IPS DF 6.9 (cell line): Measurements from ENCODE around the gene PNPLA7.
A peak's percentile ranks its signal among the peaks of the same experiment; 100 is the strongest.

Source experiments
- DNase-seq: peaks from one replicate; pipeline ENCODE4 v3.0.0-alpha.2; 2013; ENCODE audit warnings: low read depth, low spot score
- H3K27ac ChIP-seq: one replicate; pipeline ENCODE4 v1.5.1; 2013; ENCODE audit warnings: low read length, control low read depth
- H3K27me3 ChIP-seq: 2 replicates; pipeline ENCODE4 v1.6.1; 2013; ENCODE audit warnings: mild to moderate bottlenecking, low read length; ENCODE audit not compliant: control insufficient read depth, insufficient read depth
- H3K36me3 ChIP-seq: 2 replicates; pipeline ENCODE4 v1.6.1; 2013; ENCODE audit warnings: low read length; ENCODE audit not compliant: control insufficient read depth, insufficient read depth
- H3K4me1 ChIP-seq: 2 replicates; pipeline ENCODE4 v1.6.1; 2013; ENCODE audit warnings: low read length; ENCODE audit not compliant: control insufficient read depth, insufficient read depth
- H3K4me3 ChIP-seq: 2 replicates; pipeline ENCODE4 v1.5.1; 2013; ENCODE audit warnings: mild to moderate bottlenecking, low read length
- H3K9me3 ChIP-seq: 2 replicates; pipeline ENCODE4 v1.6.1; 2013; ENCODE audit warnings: low read length, inconsistent platforms; ENCODE audit not compliant: control insufficient read depth, insufficient read depth
- WGBS: extraction: QIAGEN DNeasy Blood & Tissue Kit; methylation state at CpG from one replicate; pipeline ENCODE4 v1.1.7; 2013; ENCODE audit warnings: mixed read lengths, missing lambda C conversion rate; ENCODE audit not compliant: insufficient read length, insufficient coverage; 5-methylcytosine and 5-hydroxymethylcytosine counted together

PNPLA7 gene

GRCh38 chr9:137431416-137431931 is 118.7 kb downstream of the PNPLA7 start:
- Histone ChIP-seq H3K27ac (no peak overlapping the region), H3K4me3 (no peak overlapping the region), H3K9me3 (no peaks in the 10 kb centered on the region), H3K27me3 (no peaks in the 10 kb centered on the region), H3K36me3 (no peaks in the 10 kb centered on the region), H3K4me1 (peaks cover 2% of the 10 kb centered on the region)
- WGBS = no CpG with 5 or more reads among the region's 21 CpGs
- DNase-seq = no peak

- H3K27ac ChIP-seq = no peak overlapping the region
- no CpG with 5 or more reads among the region's 27 CpGs for WGBS
Observed at GRCh38 chr9:137430723-137431415, 119.3 kb downstream of the PNPLA7 start.

GRCh38 chr9:137429974-137430722 is 120.1 kb downstream of the PNPLA7 start:
- Histone ChIP-seq H3K36me3 (no peaks in the 10 kb centered on the region), H3K4me1 (peaks cover 2% of the 10 kb centered on the region), H3K4me3 (no peak overlapping the region), H3K27ac (no peak overlapping the region), H3K27me3 (no peaks in the 10 kb centered on the region), H3K9me3 (no peaks in the 10 kb centered on the region)
- no CpG with 5 or more reads among the region's 34 CpGs for WGBS
- no peak for DNase-seq

More at GRCh38 chr9:137430723-137431415, 119.3 kb downstream of the PNPLA7 start:
- Histone ChIP-seq H3K9me3 (no peaks in the 10 kb centered on the region), H3K4me1 (peaks cover 2% of the 10 kb centered on the region), H3K27me3 (no peaks in the 10 kb centered on the region), H3K36me3 (no peaks in the 10 kb centered on the region), H3K4me3 (no peak overlapping the region)
- no peak for DNase-seq

DNA sequence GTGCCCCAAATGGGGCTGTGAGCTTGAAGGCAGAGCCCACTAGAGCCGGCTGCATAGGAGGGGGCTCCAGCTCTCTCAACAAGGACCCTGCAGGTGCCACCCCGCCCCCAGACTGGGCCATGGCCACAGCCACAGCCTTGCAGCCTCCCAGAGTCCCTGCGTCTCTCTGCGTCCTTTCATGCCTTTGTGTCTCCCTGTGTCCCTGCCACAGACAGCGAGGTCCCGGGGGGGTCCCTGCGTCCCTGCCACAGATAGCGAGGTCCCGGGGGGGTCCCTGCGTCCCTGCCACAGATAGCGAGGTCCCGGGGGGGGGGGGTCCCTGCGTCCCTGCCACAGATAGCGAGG is 120.7 kb downstream of the PNPLA7 start:
- no peaks in the 10 kb centered on the region for H3K36me3 ChIP-seq
- WGBS = no CpG with 5 or more reads among the region's 14 CpGs
- DNase-seq = no peak
- no peak overlapping the region for H3K27ac ChIP-seq
- no peaks in the 10 kb centered on the region for H3K27me3 ChIP-seq
- peaks cover 2% of the 10 kb centered on the region; the same call in 1 of the 2 replicates for H3K4me1 ChIP-seq
- H3K4me3 ChIP-seq = no peak overlapping the region
- H3K9me3 ChIP-seq = no peaks in the 10 kb centered on the region

GRCh38 chr9:137428841-137429545 is 121.2 kb downstream of the PNPLA7 start:
- Histone ChIP-seq H3K4me3 (no peak overlapping the region), H3K36me3 (no peaks in the 10 kb centered on the region), H3K9me3 (no peaks in the 10 kb centered on the region), H3K27ac (no peak overlapping the region), H3K4me1 (peaks cover 2% of the 10 kb centered on the region; the same call in 1 of the 2 replicates), H3K27me3 (no peaks in the 10 kb centered on the region)
- no CpG with 5 or more reads among the region's 27 CpGs for WGBS
- no peak for DNase-seq

GRCh38 chr9:137428311-137428630 is 121.9 kb downstream of the PNPLA7 start:
- H3K9me3 ChIP-seq = no peaks in the 10 kb centered on the region
- H3K27me3 ChIP-seq = no peaks in the 10 kb centered on the region
- no peak for DNase-seq
- no CpG with 5 or more reads among the region's 6 CpGs for WGBS
- H3K36me3 ChIP-seq = no peaks in the 10 kb centered on the region
- no peak overlapping the region for H3K27ac ChIP-seq
- no peak overlapping the region for H3K4me3 ChIP-seq
- peaks cover 2% of the 10 kb centered on the region; the same call in 1 of the 2 replicates for H3K4me1 ChIP-seq

DNA sequence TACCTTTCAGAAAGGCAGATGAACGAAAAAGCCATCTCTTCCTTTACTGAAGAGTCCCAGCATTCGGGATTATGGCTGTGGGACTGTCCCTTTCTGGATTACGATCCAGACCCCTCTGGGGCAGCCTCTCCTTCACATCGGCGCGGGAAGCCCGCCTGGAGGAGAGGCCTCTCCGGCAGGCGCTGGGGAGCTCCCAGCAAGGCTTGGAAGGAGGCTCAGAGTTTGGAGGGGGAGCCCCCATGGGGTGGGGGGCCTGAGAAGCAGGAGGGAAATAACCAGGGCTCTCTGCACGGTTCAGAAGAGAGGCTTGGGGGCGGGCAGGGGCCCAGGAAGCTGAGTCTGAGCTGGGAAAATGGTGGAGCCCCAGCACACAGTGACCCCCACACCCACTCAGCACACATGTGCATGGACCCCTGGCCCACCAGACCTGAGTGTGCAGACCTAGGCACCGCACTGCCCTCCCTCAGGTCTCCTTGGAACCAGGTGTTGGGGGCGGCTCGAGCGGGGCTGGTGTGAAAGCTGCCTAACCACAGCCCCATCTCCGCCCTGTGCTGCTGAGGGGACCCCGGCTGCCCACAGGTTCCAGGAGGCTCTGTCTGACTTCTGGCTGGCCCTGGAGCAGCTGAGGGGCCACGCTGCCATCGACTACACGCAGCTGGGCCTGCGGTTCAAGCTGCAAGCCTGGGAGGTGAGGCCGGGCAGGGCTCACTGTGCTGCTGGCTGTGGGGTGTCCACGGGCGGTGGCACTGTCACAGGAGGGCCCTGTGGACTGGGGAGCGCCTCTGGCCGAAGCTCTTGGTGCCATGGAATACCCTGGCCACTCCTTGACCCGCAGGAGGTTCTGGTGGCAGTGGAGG is 122.5 kb downstream of the PNPLA7 start:
- H3K27ac ChIP-seq = no peak overlapping the region
- H3K4me1 ChIP-seq = peaks cover 2% of the 10 kb centered on the region; the same call in 1 of the 2 replicates
- H3K9me3 ChIP-seq = no peaks in the 10 kb centered on the region
- no peaks in the 10 kb centered on the region for H3K27me3 ChIP-seq
- no CpG with 5 or more reads among the region's 27 CpGs for WGBS
- no peak overlapping the region for H3K4me3 ChIP-seq
- no peak for DNase-seq
- H3K36me3 ChIP-seq = no peaks in the 10 kb centered on the region

DNA sequence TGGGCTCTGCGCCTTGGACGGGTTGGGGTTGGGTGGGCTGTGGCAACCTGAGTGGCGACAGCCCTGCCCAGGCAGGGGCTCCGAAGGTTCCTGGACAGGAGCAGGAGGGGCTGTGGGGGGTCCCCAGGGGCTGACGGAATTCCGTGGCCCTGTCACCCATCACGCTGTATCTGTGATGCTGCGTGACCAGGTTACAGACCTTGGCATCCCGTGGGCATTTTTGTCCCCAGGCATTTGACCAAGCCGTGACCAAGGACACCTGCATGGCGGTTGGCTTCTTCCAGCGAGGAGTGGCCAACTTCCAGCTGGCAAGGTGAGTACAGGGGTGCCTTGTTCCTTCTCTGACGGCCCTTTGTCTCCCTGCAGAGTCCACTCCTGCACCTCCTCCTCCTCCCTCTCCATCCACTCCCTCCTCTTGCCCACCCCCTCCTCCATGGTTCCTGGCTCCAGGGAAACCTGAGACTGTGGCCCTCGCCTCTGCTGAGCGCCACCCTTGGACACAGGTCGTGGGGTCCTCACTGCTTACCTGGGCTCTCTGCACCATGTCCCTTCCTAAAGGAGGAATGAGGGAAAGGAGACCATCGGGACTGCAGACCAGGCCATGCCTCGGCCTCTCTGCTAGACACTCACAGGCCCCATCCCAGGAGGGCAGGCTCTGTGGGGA is 124.1 kb downstream of the PNPLA7 start:
- no peaks in the 10 kb centered on the region for H3K9me3 ChIP-seq
- H3K27me3 ChIP-seq = no peaks in the 10 kb centered on the region
- H3K36me3 ChIP-seq = no peaks in the 10 kb centered on the region
- peaks cover 2% of the 10 kb centered on the region; the same call in 1 of the 2 replicates for H3K4me1 ChIP-seq
- no peak overlapping the region for H3K4me3 ChIP-seq
- no CpG with 5 or more reads among the region's 18 CpGs for WGBS
- no peak for DNase-seq
- no peak overlapping the region for H3K27ac ChIP-seq

DNA sequence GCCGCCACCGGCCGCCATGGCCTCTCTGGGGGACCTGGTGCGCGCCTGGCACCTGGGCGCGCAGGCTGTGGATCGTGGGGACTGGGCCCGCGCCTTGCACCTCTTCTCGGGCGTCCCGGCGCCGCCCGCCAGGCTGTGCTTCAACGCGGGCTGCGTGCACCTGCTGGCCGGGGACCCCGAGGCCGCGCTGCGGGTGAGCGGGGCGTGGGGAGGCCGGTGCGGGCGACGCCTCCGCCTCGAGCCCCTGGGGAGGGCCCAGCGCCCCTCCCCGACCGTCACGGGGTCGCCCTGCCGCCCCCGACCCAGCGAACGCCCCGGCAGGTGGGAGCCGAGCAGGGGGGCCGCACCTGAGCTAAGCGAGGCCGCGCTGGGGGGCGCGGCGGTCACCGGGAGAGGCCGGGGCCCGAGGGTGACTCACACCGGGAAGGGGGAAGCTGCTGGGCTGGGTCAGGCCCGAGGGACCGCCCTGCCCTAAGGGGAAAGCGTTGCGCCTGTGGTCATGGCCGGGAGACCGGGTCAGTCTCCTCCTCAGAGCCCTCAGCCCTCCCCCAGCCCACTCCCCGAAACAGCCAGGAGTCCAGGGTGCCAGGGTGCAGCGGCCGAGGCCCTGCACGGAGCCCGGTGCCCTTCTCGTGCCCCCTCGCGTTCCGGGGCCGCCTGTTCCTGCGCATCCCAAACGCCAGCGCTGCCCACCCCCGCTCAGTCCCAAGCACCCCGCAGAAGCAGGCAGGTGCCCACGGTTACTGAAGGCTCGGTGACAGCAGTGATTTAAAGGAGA is 126.5 kb downstream of the PNPLA7 start:
- Histone ChIP-seq H3K27ac (no peak overlapping the region), H3K4me1 (no peaks in the 10 kb centered on the region), H3K4me3 (peak overlapping the region; percentile 38), H3K9me3 (no peaks in the 10 kb centered on the region), H3K36me3 (no peaks in the 10 kb centered on the region), H3K27me3 (no peaks in the 10 kb centered on the region)
- DNase-seq = no peak
- WGBS = no CpG with 5 or more reads among the region's 77 CpGs
